Stimulated activated CD4-positive, alpha-beta T cell treated with anti-CD3 and anti-CD28 coated beads, Interleukin-1b, Interleukin-23, amount 100 ng/mL, for 24 hours (primary cell): ENCODE results near the gene MALL.
"Not testable (repeated sequence)": the region's sequence is repeated elsewhere in the genome, so short reads cannot be mapped to it uniquely, and the experiment has no call there.

Experiments used
- DNase-seq, 4 experiments: peaks; one replicate each; pipeline ENCODE4 v3.0.0-alpha.2; 2020; ENCODE audit warnings: low read depth in 4 of 4, low spot score in 1 of 4

The MALL gene

GRCh38 chr2:110115291-110116032 is at the start of gene MALL:
Gene MALL (minus strand): TSS chr2:110115822. CDS start chr2:110115792, 30 bp downstream.
- DNase-seq = no peak

GRCh38 chr2:110157153-110157793 is 41.7 kb upstream of the MALL start:
- DNase-seq = no peak

- not testable (repeated sequence) for DNase-seq
Measured at GRCh38 chr2:110154828-110155227, 39.2 kb upstream of the MALL start.

GRCh38 chr2:110154188-110154587 is 38.6 kb upstream of the MALL start:
- not testable (repeated sequence) for DNase-seq

GRCh38 chr2:110153416-110153815 is 37.8 kb upstream of the MALL start:
- DNase-seq = no peak

GRCh38 chr2:110152943-110153342 is 37.3 kb upstream of the MALL start:
- no peak for DNase-seq

- no peak for DNase-seq
Measured at GRCh38 chr2:110149330-110150220, 34.0 kb upstream of the MALL start.

GRCh38 chr2:110146945-110147332 is 31.3 kb upstream of the MALL start:
- DNase-seq = no peak

GRCh38 chr2:110146183-110146944 is 30.7 kb upstream of the MALL start:
- DNase-seq = no peak

GRCh38 chr2:110143982-110144381 is 28.4 kb upstream of the MALL start:
- DNase-seq = no peak

- no peak for DNase-seq
Measured at GRCh38 chr2:110140401-110140800, 24.8 kb upstream of the MALL start.

- DNase-seq = no peak
Measured at GRCh38 chr2:110134025-110134424, 18.4 kb upstream of the MALL start.

GRCh38 chr2:110131166-110131565 is 15.5 kb upstream of the MALL start:
- DNase-seq = no peak

GRCh38 chr2:110130757-110131156 is 15.1 kb upstream of the MALL start:
- no peak for DNase-seq

GRCh38 chr2:110126906-110127305 is 11.3 kb upstream of the MALL start:
- no peak for DNase-seq

- no peak for DNase-seq
Measured at GRCh38 chr2:110126086-110126773, 10.6 kb upstream of the MALL start.

- DNase-seq = no peak
Measured at GRCh38 chr2:110124939-110125691, 9.5 kb upstream of the MALL start.

- DNase-seq = no peak
Measured at GRCh38 chr2:110124038-110124825, 8.6 kb upstream of the MALL start.

GRCh38 chr2:110121592-110121991 is 6.0 kb upstream of the MALL start:
- DNase-seq = no peak
